Activated CD8-positive, alpha-beta T cell treated with anti-CD3 and anti-CD28 coated beads for 36 hours (primary cell): ENCODE results near the gene GP5. TPM values are rescaled to one million over a fixed set of nuclear protein-coding genes. Genes with fewer than 3 reads are reported as not detected.

Experiments used
- ATAC-seq: fragments of 200-7000 bp; cut with Tn5 transposase; one replicate; pipeline ENCODE4 v1.10.0; 2021; ENCODE audit warnings: mild to moderate bottlenecking, moderate library complexity
- CTCF ChIA-PET: fragments of 350-600 bp; sonication (Branson Sonifier 250); formaldehyde crosslinking; loops from one replicate; lab custom pipeline; 2021; ENCODE audit warnings: antibody characterized with exemption; lab: Charles Lee
- POLR2A ChIA-PET: fragments of 350-600 bp; sonication (Branson Sonifier 250); formaldehyde crosslinking; loops from one replicate; lab custom pipeline; 2021; ENCODE audit warnings: antibody characterized with exemption; lab: Charles Lee
- DNase-seq: peaks from one replicate; pipeline ENCODE4 v3.0.0-alpha.2; 2020
- H3K27ac Mint-ChIP-seq: one replicate; pipeline ENCODE4 v1.8.0; 2021; ENCODE audit warnings: mild to moderate bottlenecking, mixed read lengths
- H3K27me3 Mint-ChIP-seq: one replicate; pipeline ENCODE4 v1.8.0; 2021; ENCODE audit warnings: mixed read lengths
- H3K36me3 Mint-ChIP-seq: one replicate; pipeline ENCODE4 v1.8.0; 2021; ENCODE audit warnings: low read depth, mixed read lengths
- H3K4me1 Mint-ChIP-seq: one replicate; pipeline ENCODE4 v1.8.0; 2021; ENCODE audit warnings: low read depth, mixed read lengths
- H3K4me3 Mint-ChIP-seq: one replicate; pipeline ENCODE4 v1.8.0; 2021; ENCODE audit warnings: mild to moderate bottlenecking, moderate library complexity, mixed read lengths
- H3K9me3 Mint-ChIP-seq: one replicate; pipeline ENCODE4 v1.8.0; 2021; ENCODE audit warnings: mixed read lengths
- intact Hi-C: fragments of 100-400 bp; cut with micrococcal nuclease; formaldehyde crosslinking; loops from one replicate; pipeline ENCODE4 v1.10.0; 2022
- total RNA-seq, 2 experiments: library from RNA; stranded (reverse); gene quantifications; one replicate each; pipeline ENCODE4 v1.2.3, GENCODE V29; 2021
- TF ChIP-seq, protein P1 (sequence below): fragments of 200-600 bp; IDR thresholded peaks from one replicate; pipeline ENCODE4 v1.8.0; 2022; ENCODE audit warnings: antibody characterized with exemption, mild to moderate bottlenecking

GP5 gene
- total RNA-seq, 2 experiments from 2014 or later = 0.72 to 0.83 TPM

DNA sequence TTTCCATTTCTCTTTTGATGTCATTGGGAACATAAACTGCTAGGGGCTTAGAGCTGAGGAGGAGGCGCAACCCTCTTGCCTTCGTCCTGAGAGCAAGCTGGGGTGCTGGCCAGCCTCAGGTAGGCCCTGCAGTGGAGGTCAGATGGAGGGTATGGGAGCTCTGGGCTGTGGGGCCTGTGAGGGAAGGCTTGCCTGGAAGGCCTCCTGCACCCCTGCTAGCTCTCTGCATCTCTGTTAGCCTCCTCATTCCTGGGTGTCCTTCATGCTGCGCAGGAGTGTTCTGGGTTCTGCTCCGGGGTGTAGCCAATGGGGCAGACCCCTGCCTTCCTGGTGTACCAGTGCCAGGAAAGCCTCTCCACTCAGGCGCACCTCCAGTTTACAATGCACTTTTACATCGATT, 11.8 kb downstream of the GP5 start:
- POLR2A ChIA-PET = no interaction called here
- TF ChIP-seq, protein P1, sequence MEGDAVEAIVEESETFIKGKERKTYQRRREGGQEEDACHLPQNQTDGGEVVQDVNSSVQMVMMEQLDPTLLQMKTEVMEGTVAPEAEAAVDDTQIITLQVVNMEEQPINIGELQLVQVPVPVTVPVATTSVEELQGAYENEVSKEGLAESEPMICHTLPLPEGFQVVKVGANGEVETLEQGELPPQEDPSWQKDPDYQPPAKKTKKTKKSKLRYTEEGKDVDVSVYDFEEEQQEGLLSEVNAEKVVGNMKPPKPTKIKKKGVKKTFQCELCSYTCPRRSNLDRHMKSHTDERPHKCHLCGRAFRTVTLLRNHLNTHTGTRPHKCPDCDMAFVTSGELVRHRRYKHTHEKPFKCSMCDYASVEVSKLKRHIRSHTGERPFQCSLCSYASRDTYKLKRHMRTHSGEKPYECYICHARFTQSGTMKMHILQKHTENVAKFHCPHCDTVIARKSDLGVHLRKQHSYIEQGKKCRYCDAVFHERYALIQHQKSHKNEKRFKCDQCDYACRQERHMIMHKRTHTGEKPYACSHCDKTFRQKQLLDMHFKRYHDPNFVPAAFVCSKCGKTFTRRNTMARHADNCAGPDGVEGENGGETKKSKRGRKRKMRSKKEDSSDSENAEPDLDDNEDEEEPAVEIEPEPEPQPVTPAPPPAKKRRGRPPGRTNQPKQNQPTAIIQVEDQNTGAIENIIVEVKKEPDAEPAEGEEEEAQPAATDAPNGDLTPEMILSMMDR = no peak
- H3K36me3 Mint-ChIP-seq = no peaks in the 10 kb centered on the region
- ATAC-seq = no peak
- peaks cover 6% of the 10 kb centered on the region for H3K9me3 Mint-ChIP-seq
- intact Hi-C loops = no loop called here
- no peaks in the 10 kb centered on the region for H3K4me1 Mint-ChIP-seq
- no peak overlapping the region for H3K4me3 Mint-ChIP-seq
- no peak overlapping the region for H3K27ac Mint-ChIP-seq
- peaks cover 2% of the 10 kb centered on the region for H3K27me3 Mint-ChIP-seq
- CTCF ChIA-PET = interaction anchor here (1.7 to 2.5 kb wide), 2 partner anchors 11 to 43 kb away, joined by 5 to 11 read pairs; no protein-coding TSS in a partner anchor
- no peak for DNase-seq

DNA sequence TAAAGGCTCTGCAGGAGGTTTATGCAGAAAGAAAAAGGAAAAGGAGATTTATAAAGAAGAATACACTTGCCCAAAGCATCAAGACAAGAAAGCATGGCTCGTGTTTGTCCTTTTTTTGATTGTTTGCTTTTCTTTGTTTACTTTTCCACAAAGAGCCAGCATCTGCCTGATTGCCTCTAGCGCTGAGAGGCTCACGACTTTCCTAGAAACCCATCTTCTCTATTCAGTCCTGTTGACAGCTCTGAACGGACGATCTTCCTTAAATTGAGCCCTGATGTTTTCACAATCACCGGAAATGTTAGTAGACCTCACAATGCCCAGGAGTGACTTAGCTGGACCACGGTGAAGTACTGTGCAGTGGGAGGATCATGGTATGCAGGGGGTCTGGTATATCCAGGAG, 12.4 kb downstream of the GP5 start:
- Mint-ChIP-seq H3K36me3 (no peaks in the 10 kb centered on the region), H3K9me3 (peaks cover 6% of the 10 kb centered on the region), H3K27me3 (peaks cover 2% of the 10 kb centered on the region), H3K4me3 (no peak overlapping the region), H3K4me1 (no peaks in the 10 kb centered on the region), H3K27ac (no peak overlapping the region)
- ChIA-PET CTCF (interaction anchor here (1.3 to 2.5 kb wide), 3 partner anchors 11 to 42 kb away, joined by 3 to 11 read pairs (median 5); no protein-coding TSS in a partner anchor), POLR2A (interaction anchor here (1.2 kb wide), 2 partner anchors 9 to 11 kb away, joined by 4 read pairs; no protein-coding TSS in a partner anchor)
- ATAC-seq = no peak
- DNase-seq = no peak
- intact Hi-C loops = no loop called here
- TF ChIP-seq, protein P1 = no peak

DNA sequence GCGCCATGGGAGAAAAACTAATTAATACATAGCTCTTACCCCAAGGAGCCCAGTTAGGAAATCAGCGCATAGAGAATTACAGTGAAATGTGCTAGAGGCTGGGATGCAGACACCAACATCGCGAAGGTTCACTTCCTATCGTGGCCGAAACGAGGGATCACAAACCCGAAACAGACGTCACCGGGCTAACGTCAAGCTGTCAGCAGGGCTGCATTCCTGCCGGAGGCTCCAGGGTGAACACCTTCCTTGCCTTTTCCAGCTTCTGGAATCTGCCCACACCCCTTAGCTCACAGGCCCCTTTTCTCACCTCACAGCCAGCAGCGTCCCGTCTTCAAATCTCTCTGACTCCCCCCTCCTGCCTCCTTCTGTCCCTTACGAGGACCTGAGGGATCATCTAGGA, 13.0 kb downstream of the GP5 start:
- ChIA-PET CTCF (interaction anchor here (1.3 to 2.5 kb wide), 2 partner anchors 36 to 42 kb away, joined by 3 to 11 read pairs; no protein-coding TSS in a partner anchor), POLR2A (interaction anchor here (0.5 to 1.2 kb wide), 3 partner anchors 10 to 256 kb away, joined by 3 to 4 read pairs (median 4); no protein-coding TSS in a partner anchor)
- Mint-ChIP-seq H3K9me3 (peaks cover 6% of the 10 kb centered on the region), H3K4me3 (no peak overlapping the region), H3K4me1 (no peaks in the 10 kb centered on the region), H3K27ac (no peak overlapping the region), H3K27me3 (peaks cover 2% of the 10 kb centered on the region), H3K36me3 (no peaks in the 10 kb centered on the region)
- intact Hi-C loops = no loop called here
- DNase-seq = no peak
- ATAC-seq = no peak
- TF ChIP-seq, protein P1 = no peak

DNA sequence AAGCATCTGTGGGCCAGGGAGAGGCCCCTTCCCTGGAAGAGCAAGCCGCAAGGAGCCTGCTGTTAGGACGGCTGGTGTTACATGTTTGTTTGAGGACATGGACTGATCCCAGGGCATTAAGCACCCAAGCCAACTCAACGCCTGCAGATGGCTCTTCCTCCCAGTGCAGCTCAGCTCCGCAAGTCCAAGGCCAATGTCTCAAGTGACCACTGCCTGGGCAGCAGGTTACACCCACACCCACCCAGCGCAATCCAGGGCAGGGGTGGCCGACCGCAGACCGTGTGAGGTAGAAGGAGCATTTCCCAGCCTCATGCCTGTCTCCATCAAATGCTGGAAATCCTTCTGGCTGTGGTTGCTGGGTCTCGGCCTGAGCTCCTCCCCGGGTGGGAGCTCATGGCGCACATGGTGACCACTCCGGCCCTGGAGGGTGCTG, 14.5 kb downstream of the GP5 start:
- no peak for DNase-seq
- Mint-ChIP-seq H3K27me3 (peaks cover 2% of the 10 kb centered on the region), H3K27ac (no peak overlapping the region), H3K36me3 (no peaks in the 10 kb centered on the region), H3K4me3 (no peak overlapping the region), H3K4me1 (no peaks in the 10 kb centered on the region), H3K9me3 (no peaks in the 10 kb centered on the region)
- POLR2A ChIA-PET = no interaction called here
- TF ChIP-seq, protein P1 = no peak
- no peak for ATAC-seq
- intact Hi-C loops = no loop called here
- CTCF ChIA-PET = no interaction called here

DNA sequence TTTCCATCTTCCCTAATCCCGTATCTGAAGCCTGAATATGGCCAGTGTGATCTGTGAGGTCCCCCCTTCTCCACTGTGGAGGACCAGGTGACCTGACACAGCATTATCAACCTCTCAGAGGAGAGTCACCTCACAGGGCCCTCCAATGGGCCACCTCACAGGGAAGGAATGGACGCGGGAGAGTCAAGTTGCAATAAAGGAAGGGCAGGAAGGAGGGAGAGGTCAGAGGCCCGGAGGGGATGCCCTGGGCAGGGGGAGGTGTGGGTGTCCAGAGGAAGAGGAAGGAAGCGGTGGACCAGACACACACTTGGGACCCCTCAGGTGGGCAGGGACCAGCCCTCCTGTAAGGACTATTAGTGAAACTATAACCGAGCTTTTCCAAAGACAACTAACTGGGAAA, 14.9 kb downstream of the GP5 start:
- CTCF ChIA-PET = no interaction called here
- POLR2A ChIA-PET = no interaction called here

More for the DNA sequence above, 14.9 kb downstream of the GP5 start:
- TF ChIP-seq, protein P1 = no peak
- Mint-ChIP-seq H3K27me3 (peaks cover 2% of the 10 kb centered on the region), H3K4me3 (no peak overlapping the region), H3K36me3 (no peaks in the 10 kb centered on the region), H3K4me1 (no peaks in the 10 kb centered on the region), H3K9me3 (no peaks in the 10 kb centered on the region), H3K27ac (no peak overlapping the region)
- DNase-seq (no peak), ATAC-seq (no peak)
- intact Hi-C loops = no loop called here
